Neural progenitor cell (in vitro differentiated cells): ENCODE measurements around the gene AHRR. TPM values are rescaled to one million over a fixed set of nuclear protein-coding genes. Genes with fewer than 3 reads are reported as not detected.

Source experiments
- DNase-seq: peaks from one replicate; pipeline ENCODE4 v3.0.0-alpha.2; 2016; ENCODE audit warnings: low spot score
- H2AFZ ChIP-seq: fragments of 200-600 bp; sonication (generic); replicated peaks from 2 replicates; pipeline ENCODE4 v1.6.1; 2016; ENCODE audit warnings: antibody characterized with exemption
- H3F3A ChIP-seq: fragments of 200-600 bp; sonication (generic); 2 replicates; pipeline ENCODE4 v1.6.1; 2016; ENCODE audit warnings: antibody characterized with exemption, low read depth
- H3K27ac ChIP-seq: fragments of 200-600 bp; sonication (generic); 2 replicates; pipeline ENCODE4 v1.5.1; 2016; ENCODE audit warnings: mild to moderate bottlenecking
- H3K27me3 ChIP-seq: fragments of 200-600 bp; sonication (generic); 2 replicates; pipeline ENCODE4 v1.6.1; 2016; ENCODE audit warnings: mild to moderate bottlenecking, moderate library complexity
- H3K36me3 ChIP-seq: fragments of 200-600 bp; sonication (generic); 2 replicates; pipeline ENCODE4 v1.5.1; 2016
- H3K4me1 ChIP-seq: fragments of 200-600 bp; sonication (generic); 2 replicates; pipeline ENCODE4 v1.6.1; 2016; ENCODE audit warnings: mixed run types
- H3K4me2 ChIP-seq: fragments of 200-600 bp; sonication (generic); 2 replicates; pipeline ENCODE4 v1.6.1; 2016
- H3K4me3 ChIP-seq: fragments of 200-600 bp; sonication (generic); 2 replicates; pipeline ENCODE4 v1.5.1; 2016
- H3K79me2 ChIP-seq: fragments of 200-600 bp; sonication (generic); 2 replicates; pipeline ENCODE4 v1.6.1; 2016; ENCODE audit warnings: low read depth
- H3K9ac ChIP-seq: fragments of 200-600 bp; sonication (generic); 2 replicates; pipeline ENCODE4 v1.6.1; 2016
- H3K9me3 ChIP-seq: fragments of 200-600 bp; sonication (generic); 2 replicates; pipeline ENCODE4 v1.5.1; 2016; ENCODE audit warnings: low read depth
- H4K20me1 ChIP-seq: fragments of 200-600 bp; sonication (generic); 2 replicates; pipeline ENCODE4 v1.6.1; 2016; ENCODE audit warnings: low read depth
- H3K27ac Mint-ChIP-seq: 3 replicates; pipeline ENCODE4 v1.8.0; 2021; ENCODE audit warnings: mixed read lengths
- H3K27me3 Mint-ChIP-seq: 2 replicates; pipeline ENCODE4 v1.8.0; 2022; ENCODE audit warnings: low read depth, mild to moderate bottlenecking, inconsistent platforms, moderate library complexity, mixed read lengths; ENCODE audit not compliant: insufficient read depth
- H3K36me3 Mint-ChIP-seq: 3 replicates; pipeline ENCODE4 v1.8.0; 2021; ENCODE audit warnings: mixed read lengths
- H3K4me1 Mint-ChIP-seq: 3 replicates; pipeline ENCODE4 v1.8.0; 2021; ENCODE audit warnings: mixed read lengths
- H3K4me3 Mint-ChIP-seq: 3 replicates; pipeline ENCODE4 v1.8.0; 2021; ENCODE audit warnings: mild to moderate bottlenecking, moderate library complexity, mixed read lengths
- H3K9me3 Mint-ChIP-seq: 3 replicates; pipeline ENCODE4 v1.8.0; 2020; ENCODE audit warnings: mixed read lengths
- CTCF ChIP-seq: fragments of 200-600 bp; sonication (generic); IDR thresholded peaks from 2 replicates; pipeline ENCODE4 v1.5.1; 2017; ENCODE audit warnings: antibody characterized with exemption, mild to moderate bottlenecking
- EZH2 ChIP-seq: fragments of 200-600 bp; sonication (generic); IDR thresholded peaks from 2 replicates; pipeline ENCODE4 v1.6.1; 2017; ENCODE audit warnings: antibody characterized with exemption, mild to moderate bottlenecking, moderate library complexity
- EZH2phosphoT487 ChIP-seq: fragments of 200-600 bp; sonication (generic); IDR thresholded peaks from 2 replicates; pipeline ENCODE4 v1.6.1; 2017; ENCODE audit warnings: antibody characterized with exemption
- total RNA-seq: library from RNA; depleted of rRNA; stranded (reverse); fragments of >200 nt; gene quantifications from 2 replicates; pipeline ENCODE4 v1.2.3, GENCODE V29; 2015; ENCODE audit warnings: low replicate concordance

The AHRR gene
- total RNA-seq, 1 donor from 2014 or later, result 0.34 TPM

DNA sequence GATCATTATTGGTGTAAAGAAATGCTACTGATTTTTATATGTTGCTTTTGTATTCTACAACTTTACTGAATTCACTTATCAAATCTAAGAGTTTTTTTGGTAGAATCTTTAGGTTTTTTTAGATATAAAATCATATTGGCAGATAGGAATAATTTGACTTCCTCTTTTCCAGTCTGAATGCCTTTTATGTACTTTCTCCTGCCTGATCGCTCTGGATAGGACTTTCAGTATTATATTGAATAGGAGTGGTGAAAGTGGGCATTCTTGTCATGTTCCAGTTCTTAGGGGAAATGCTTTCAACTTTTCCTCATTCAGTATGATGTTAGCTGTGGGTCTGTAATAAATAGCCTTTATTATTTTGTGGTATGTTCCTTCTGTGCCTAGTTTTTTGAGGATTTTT, 8.3 kb downstream of the AHRR start:
- no peaks in the 10 kb centered on the region for H3K36me3 Mint-ChIP-seq
- Histone ChIP-seq H3K27me3 (peaks cover 13% of the 10 kb centered on the region), H3K79me2 (no peaks in the 10 kb centered on the region), H3K4me3 (no peak overlapping the region), H3F3A (no peaks in the 10 kb centered on the region), H3K36me3 (no peaks in the 10 kb centered on the region), H3K4me1 (no peaks in the 10 kb centered on the region), H3K27ac (no peak overlapping the region), H3K9me3 (no peaks in the 10 kb centered on the region), H3K9ac (no peak overlapping the region), H2AFZ (no peak overlapping the region), H4K20me1 (no peaks in the 10 kb centered on the region), H3K4me2 (no peak overlapping the region)
- H3K4me3 Mint-ChIP-seq, result no peak overlapping the region
- H3K27ac Mint-ChIP-seq, result no peak overlapping the region
- H3K9me3 Mint-ChIP-seq, result no peaks in the 10 kb centered on the region
- no peaks in the 10 kb centered on the region for H3K4me1 Mint-ChIP-seq
- TF ChIP-seq EZH2phosphoT487 (no peak), EZH2 (no peak), CTCF (no peak)
- H3K27me3 Mint-ChIP-seq, result peaks cover 4% of the 10 kb centered on the region
- DNase-seq, result no peak

DNA sequence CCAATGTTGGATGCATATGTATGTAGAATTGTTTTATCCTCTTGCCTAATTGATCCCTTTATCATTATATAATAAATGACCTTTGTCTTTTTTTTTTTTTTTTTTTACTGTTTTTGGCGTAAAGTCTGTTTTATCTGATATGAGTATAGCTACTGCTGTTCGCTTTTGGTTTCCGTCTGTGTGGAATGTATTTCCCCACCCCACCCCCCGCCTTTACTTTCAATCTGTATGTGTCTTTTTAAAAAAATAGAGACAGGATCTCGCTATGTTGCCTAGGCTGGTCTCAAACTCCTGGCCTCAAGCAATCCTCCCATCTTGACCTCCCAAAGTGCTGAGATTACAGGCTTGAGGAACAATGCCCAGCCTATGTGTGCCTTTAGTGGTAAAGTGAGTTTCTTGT, 11.3 kb downstream of the AHRR start:
- H3K27ac ChIP-seq, result no peak overlapping the region
- H3K4me2 ChIP-seq, result no peak overlapping the region
- H3K4me1 ChIP-seq, result no peaks in the 10 kb centered on the region
- no peaks in the 10 kb centered on the region for H3F3A ChIP-seq
- H3K79me2 ChIP-seq, result no peaks in the 10 kb centered on the region
- peaks cover 12% of the 10 kb centered on the region for H3K27me3 ChIP-seq
- no peaks in the 10 kb centered on the region for H3K36me3 Mint-ChIP-seq
- H3K9ac ChIP-seq, result no peak overlapping the region
- no peaks in the 10 kb centered on the region for H4K20me1 ChIP-seq
- no peaks in the 10 kb centered on the region for H3K4me1 Mint-ChIP-seq
- H3K9me3 Mint-ChIP-seq, result no peaks in the 10 kb centered on the region
- H3K27ac Mint-ChIP-seq, result no peak overlapping the region
- H3K4me3 ChIP-seq, result no peak overlapping the region
- H2AFZ ChIP-seq, result no peak overlapping the region
- no peaks in the 10 kb centered on the region for H3K9me3 ChIP-seq
- peaks cover 2% of the 10 kb centered on the region for H3K27me3 Mint-ChIP-seq
- no peaks in the 10 kb centered on the region for H3K36me3 ChIP-seq
- no peak for DNase-seq
- H3K4me3 Mint-ChIP-seq, result no peak overlapping the region
- TF ChIP-seq CTCF, result no peak
- no peak for TF ChIP-seq EZH2phosphoT487
- TF ChIP-seq EZH2, result no peak

- Mint-ChIP-seq H3K9me3 (no peaks in the 10 kb centered on the region), H3K36me3 (no peaks in the 10 kb centered on the region), H3K4me1 (peaks cover 3% of the 10 kb centered on the region), H3K27me3 (no peaks in the 10 kb centered on the region), H3K27ac (no peak overlapping the region), H3K4me3 (no peak overlapping the region)
- Histone ChIP-seq H3K27ac (no peak overlapping the region), H3K4me3 (no peak overlapping the region), H2AFZ (no peak overlapping the region), H3K9me3 (no peaks in the 10 kb centered on the region), H3K9ac (no peak overlapping the region), H4K20me1 (no peaks in the 10 kb centered on the region), H3F3A (no peaks in the 10 kb centered on the region), H3K79me2 (no peaks in the 10 kb centered on the region), H3K36me3 (no peaks in the 10 kb centered on the region), H3K4me1 (no peaks in the 10 kb centered on the region), H3K27me3 (peaks cover 12% of the 10 kb centered on the region), H3K4me2 (no peak overlapping the region)
- no peak for TF ChIP-seq CTCF
- TF ChIP-seq EZH2, result no peak
- no peak for TF ChIP-seq EZH2phosphoT487
- no peak for DNase-seq
Observed at GRCh38 chr5:333945-334344, 12.4 kb downstream of the AHRR start.
